Mesendoderm (in vitro differentiated cells): ENCODE measurements around the gene PLA2G3.

Experiments used
- DNase-seq: peaks from one replicate; pipeline ENCODE4 v3.0.0; 2013
- H2AK5ac ChIP-seq: 2 replicates; pipeline ENCODE4 v1.6.1; 2013; ENCODE audit warnings: low read length, inconsistent platforms
- H2BK120ac ChIP-seq: 2 replicates; pipeline ENCODE4 v1.6.1; 2013; ENCODE audit warnings: low read depth, mild to moderate bottlenecking, low read length, moderate library complexity, mixed read lengths
- H2BK15ac ChIP-seq: replicated peaks from 2 replicates; pipeline ENCODE4 v1.6.1; 2013; ENCODE audit warnings: low read depth, mild to moderate bottlenecking, moderate library complexity
- H2BK5ac ChIP-seq: 2 replicates; pipeline ENCODE4 v1.6.1; 2013; ENCODE audit warnings: low read length, inconsistent platforms
- H3K18ac ChIP-seq: 2 replicates; pipeline ENCODE4 v1.6.1; 2013; ENCODE audit warnings: mild to moderate bottlenecking, low read length, mixed read lengths
- H3K23ac ChIP-seq: one replicate; pipeline ENCODE4 v1.6.1; 2013; ENCODE audit warnings: low read length
- H3K27ac ChIP-seq: 2 replicates; pipeline ENCODE4 v1.5.1; 2013; ENCODE audit warnings: low read depth, mild to moderate bottlenecking, inconsistent platforms, low read length, moderate library complexity
- H3K27me3 ChIP-seq: 2 replicates; pipeline ENCODE4 v1.6.1; 2013; ENCODE audit warnings: low read length, control low read depth, mild to moderate bottlenecking, inconsistent platforms; ENCODE audit not compliant: insufficient read depth, poor library complexity
- H3K36me3 ChIP-seq: 2 replicates; pipeline ENCODE4 v1.6.1; 2013; ENCODE audit warnings: low read length, inconsistent platforms; ENCODE audit not compliant: control insufficient read depth, insufficient read depth
- H3K4ac ChIP-seq: one replicate; pipeline ENCODE4 v1.6.1; 2013; ENCODE audit warnings: low read depth, mild to moderate bottlenecking, low read length, moderate library complexity
- H3K4me1 ChIP-seq: 2 replicates; pipeline ENCODE4 v1.6.1; 2013; ENCODE audit warnings: low read depth, low read length, inconsistent platforms; ENCODE audit not compliant: control insufficient read depth
- H3K4me2 ChIP-seq: 2 replicates; pipeline ENCODE4 v1.6.1; 2013; ENCODE audit warnings: low read length
- H3K4me3 ChIP-seq: 2 replicates; pipeline ENCODE4 v1.5.1; 2013; ENCODE audit warnings: mild to moderate bottlenecking, low read length
- H3K56ac ChIP-seq: one replicate; pipeline ENCODE4 v1.6.1; 2013; ENCODE audit warnings: low read length
- H3K79me1 ChIP-seq: 2 replicates; pipeline ENCODE4 v1.6.1; 2013; ENCODE audit warnings: low read length, inconsistent platforms
- H3K79me2 ChIP-seq: 2 replicates; pipeline ENCODE4 v1.6.1; 2013; ENCODE audit warnings: mild to moderate bottlenecking, low read length; ENCODE audit not compliant: control insufficient read depth, insufficient read depth
- H3K9ac ChIP-seq: 2 replicates; pipeline ENCODE4 v1.6.1; 2013; ENCODE audit warnings: low read length, inconsistent platforms
- H4K5ac ChIP-seq: one replicate; pipeline ENCODE4 v1.6.1; 2013; ENCODE audit warnings: low read length
- H4K8ac ChIP-seq: one replicate; pipeline ENCODE4 v1.6.1; 2013; ENCODE audit warnings: low read depth, mild to moderate bottlenecking, control low read depth, low read length, moderate library complexity
- WGBS: extraction: QIAGEN DNeasy Blood & Tissue Kit; methylation state at CpG from one replicate; pipeline ENCODE4 v1.1.7; 2013; ENCODE audit warnings: low lambda C conversion rate, missing lambda C conversion rate; ENCODE audit not compliant: insufficient coverage; ENCODE audit errors: extremely low coverage; 5-methylcytosine and 5-hydroxymethylcytosine counted together

The PLA2G3 gene

DNA sequence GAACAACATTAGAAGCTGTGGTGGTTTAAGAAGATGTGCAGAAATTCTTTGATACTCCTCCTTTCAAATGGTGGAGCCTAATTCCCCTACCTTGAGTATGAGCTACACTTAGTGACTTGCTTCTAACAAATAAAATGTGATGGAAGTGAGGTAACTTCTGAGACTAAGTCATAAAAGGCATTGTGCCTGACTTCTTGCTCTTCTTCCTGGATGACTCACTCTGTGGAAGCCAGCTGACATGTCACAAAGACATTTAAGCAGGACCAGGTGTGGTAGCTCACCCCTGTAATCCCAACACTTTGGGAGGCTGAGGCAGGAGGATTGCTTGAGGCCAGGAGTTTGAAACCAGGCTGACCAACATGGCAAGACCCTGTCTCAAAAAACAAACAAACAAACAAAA is 3.9 kb upstream of the PLA2G3 start:
- Histone ChIP-seq H3K27ac (no peak overlapping the region), H4K8ac (no peak overlapping the region), H3K4me3 (no peak overlapping the region), H3K4me2 (no peak overlapping the region), H3K23ac (no peak overlapping the region), H2BK120ac (no peak overlapping the region), H3K18ac (no peak overlapping the region), H2AK5ac (no peak overlapping the region), H3K79me2 (peaks cover 5% of the 10 kb centered on the region), H3K27me3 (no peaks in the 10 kb centered on the region), H3K56ac (no peak overlapping the region), H2BK15ac (no peak overlapping the region), H2BK5ac (no peak overlapping the region), H3K36me3 (no peaks in the 10 kb centered on the region), H3K4ac (no peak overlapping the region), H3K79me1 (no peaks in the 10 kb centered on the region), H3K4me1 (peaks cover 4% of the 10 kb centered on the region), H4K5ac (no peak overlapping the region), H3K9ac (no peak overlapping the region)
- DNase-seq = no peak

DNA sequence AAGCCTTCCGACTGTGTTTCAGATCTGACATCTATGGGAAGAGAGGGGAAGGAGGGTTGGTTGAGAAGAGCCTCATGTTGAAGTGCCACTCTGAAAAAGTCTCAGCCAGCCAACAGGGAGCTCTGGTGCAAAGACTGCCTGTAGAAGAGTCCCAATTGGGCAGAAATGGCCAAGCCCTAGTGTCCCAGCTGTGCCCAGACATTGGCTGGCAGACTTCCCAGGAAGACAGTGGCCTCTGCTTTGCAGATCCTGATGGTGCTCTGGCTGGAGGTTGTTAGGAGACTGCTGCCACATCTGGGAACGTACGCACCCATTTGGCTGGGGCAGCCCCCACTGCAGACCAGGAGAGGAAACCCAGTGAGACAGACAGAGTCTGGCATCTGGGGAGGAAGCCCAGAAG is 3.2 kb upstream of the PLA2G3 start:
- Histone ChIP-seq H3K27me3 (no peaks in the 10 kb centered on the region), H3K9ac (no peak overlapping the region), H3K79me1 (peaks cover 5% of the 10 kb centered on the region), H3K56ac (no peak overlapping the region), H3K4me1 (peaks cover 4% of the 10 kb centered on the region), H4K8ac (no peak overlapping the region), H3K4me3 (no peak overlapping the region), H3K23ac (no peak overlapping the region), H2AK5ac (no peak overlapping the region), H3K18ac (no peak overlapping the region), H3K36me3 (no peaks in the 10 kb centered on the region), H2BK5ac (no peak overlapping the region), H3K4me2 (no peak overlapping the region), H3K79me2 (peaks cover 8% of the 10 kb centered on the region), H3K4ac (no peak overlapping the region), H4K5ac (no peak overlapping the region), H3K27ac (no peak overlapping the region), H2BK120ac (no peak overlapping the region), H2BK15ac (no peak overlapping the region)
- WGBS = no CpG with 5 or more reads among the region's 3 CpGs
- DNase-seq = no peak

DNA sequence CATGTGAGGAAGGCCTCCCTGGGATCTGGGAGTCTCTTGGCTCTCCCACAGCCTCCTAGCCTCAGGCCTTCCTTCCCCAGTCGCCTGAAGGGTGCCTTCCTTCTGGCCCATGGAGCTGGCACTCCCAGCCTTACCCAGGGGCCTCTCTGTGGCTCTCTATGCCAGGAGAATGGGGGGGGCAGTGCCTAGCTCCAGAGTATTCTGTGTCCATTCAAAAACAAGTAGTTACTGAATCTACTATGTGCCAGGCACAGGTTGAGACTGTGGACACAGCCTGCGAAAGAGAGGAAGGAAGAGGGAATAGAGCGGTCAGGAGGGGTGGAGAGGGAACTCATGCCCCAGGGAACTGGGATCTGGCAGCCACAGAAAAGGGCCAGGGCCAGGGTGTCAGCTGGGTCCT is 2.7 kb upstream of the PLA2G3 start:
- no CpG with 5 or more reads among the region's 3 CpGs for WGBS
- Histone ChIP-seq H3K4me1 (peaks cover 4% of the 10 kb centered on the region), H3K9ac (no peak overlapping the region)

DNA sequence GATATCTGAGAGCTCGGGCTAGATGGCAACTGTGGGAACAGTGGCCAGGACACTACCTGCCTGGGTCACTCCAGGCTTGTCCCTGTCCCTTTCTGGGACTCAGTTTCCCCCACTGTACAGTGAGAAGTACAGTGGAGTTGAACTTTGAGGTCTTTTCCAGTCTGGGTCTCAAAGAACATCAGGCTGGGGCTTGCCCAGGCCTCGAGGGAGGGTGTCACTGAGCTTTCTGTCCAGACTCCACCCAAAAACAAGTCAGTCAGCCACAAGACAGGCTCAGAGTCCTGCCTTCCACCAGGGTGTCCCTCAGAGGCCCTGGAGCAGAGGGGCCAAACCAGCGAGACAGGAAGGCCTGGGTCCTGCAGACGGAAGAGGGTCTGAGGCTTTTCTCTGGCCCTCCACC is 2.0 kb upstream of the PLA2G3 start:
- Histone ChIP-seq H2AK5ac (no peak overlapping the region), H3K56ac (no peak overlapping the region), H3K9ac (no peak overlapping the region), H3K79me2 (peaks cover 11% of the 10 kb centered on the region), H3K36me3 (no peaks in the 10 kb centered on the region), H3K79me1 (peaks cover 7% of the 10 kb centered on the region), H3K18ac (no peak overlapping the region), H2BK15ac (no peak overlapping the region), H3K4me2 (no peak overlapping the region), H3K27ac (no peak overlapping the region), H3K4me1 (peaks cover 4% of the 10 kb centered on the region), H2BK120ac (no peak overlapping the region), H3K4ac (no peak overlapping the region), H3K23ac (no peak overlapping the region), H4K8ac (no peak overlapping the region), H3K4me3 (no peak overlapping the region), H3K27me3 (no peaks in the 10 kb centered on the region), H2BK5ac (no peak overlapping the region), H4K5ac (no peak overlapping the region)
- WGBS = no CpG with 5 or more reads among the region's 4 CpGs
- DNase-seq = no peak

More for the DNA sequence above, 2.7 kb upstream of the PLA2G3 start:
- H3K4ac ChIP-seq = no peak overlapping the region
- no peaks in the 10 kb centered on the region for H3K36me3 ChIP-seq
- H3K79me2 ChIP-seq = peaks cover 11% of the 10 kb centered on the region
- DNase-seq = no peak
- H2BK5ac ChIP-seq = no peak overlapping the region
- H3K4me2 ChIP-seq = no peak overlapping the region
- H3K23ac ChIP-seq = no peak overlapping the region
- H3K56ac ChIP-seq = no peak overlapping the region
- no peak overlapping the region for H2BK15ac ChIP-seq
- no peak overlapping the region for H3K4me3 ChIP-seq
- H3K27me3 ChIP-seq = no peaks in the 10 kb centered on the region
- H3K27ac ChIP-seq = no peak overlapping the region
- no peak overlapping the region for H2BK120ac ChIP-seq
- H3K79me1 ChIP-seq = peaks cover 7% of the 10 kb centered on the region
- H4K5ac ChIP-seq = no peak overlapping the region
- no peak overlapping the region for H3K18ac ChIP-seq
- H4K8ac ChIP-seq = no peak overlapping the region
- H2AK5ac ChIP-seq = no peak overlapping the region

DNA sequence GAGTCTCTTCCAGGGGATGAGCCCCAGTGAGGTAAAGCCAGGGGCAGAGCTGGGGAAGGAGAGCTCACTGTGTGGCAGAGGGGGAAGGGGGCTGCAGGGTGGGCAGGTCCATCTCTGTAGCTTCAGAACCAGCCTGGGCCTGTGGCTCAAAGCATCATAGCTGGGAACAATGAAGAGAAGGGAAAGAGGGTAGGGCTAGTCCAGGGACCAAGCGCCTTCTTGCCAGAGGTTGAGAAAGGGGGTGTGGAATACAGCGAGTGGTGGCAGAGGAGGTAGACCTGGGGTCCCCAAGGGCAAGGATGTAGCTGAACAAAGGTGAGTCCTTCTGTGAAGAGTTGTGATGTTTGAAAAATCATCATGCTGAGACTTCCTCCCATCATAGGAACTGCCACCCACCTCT is 1.2 kb upstream of the PLA2G3 start:
- H3K79me1 ChIP-seq = peaks cover 7% of the 10 kb centered on the region
- H4K8ac ChIP-seq = no peak overlapping the region
- no peak overlapping the region for H3K27ac ChIP-seq
- H2BK120ac ChIP-seq = no peak overlapping the region
- peak overlapping the region; percentile 39 for H3K56ac ChIP-seq
- no peak overlapping the region for H3K4me2 ChIP-seq
- no peak overlapping the region for H3K4ac ChIP-seq
- H4K5ac ChIP-seq = no peak overlapping the region
- H3K4me1 ChIP-seq = peaks cover 4% of the 10 kb centered on the region
- peaks cover 11% of the 10 kb centered on the region for H3K79me2 ChIP-seq
- no peak overlapping the region for H2BK15ac ChIP-seq
- H2BK5ac ChIP-seq = no peak overlapping the region
- H3K23ac ChIP-seq = no peak overlapping the region
- no peak overlapping the region for H3K4me3 ChIP-seq
- H3K18ac ChIP-seq = no peak overlapping the region
- no peak for DNase-seq
- H3K27me3 ChIP-seq = no peaks in the 10 kb centered on the region
- H3K36me3 ChIP-seq = no peaks in the 10 kb centered on the region
- peak overlapping the region; percentile 76 for H2AK5ac ChIP-seq
- H3K9ac ChIP-seq = no peak overlapping the region
- WGBS = no CpG with 5 or more reads among the region's 2 CpGs

DNA sequence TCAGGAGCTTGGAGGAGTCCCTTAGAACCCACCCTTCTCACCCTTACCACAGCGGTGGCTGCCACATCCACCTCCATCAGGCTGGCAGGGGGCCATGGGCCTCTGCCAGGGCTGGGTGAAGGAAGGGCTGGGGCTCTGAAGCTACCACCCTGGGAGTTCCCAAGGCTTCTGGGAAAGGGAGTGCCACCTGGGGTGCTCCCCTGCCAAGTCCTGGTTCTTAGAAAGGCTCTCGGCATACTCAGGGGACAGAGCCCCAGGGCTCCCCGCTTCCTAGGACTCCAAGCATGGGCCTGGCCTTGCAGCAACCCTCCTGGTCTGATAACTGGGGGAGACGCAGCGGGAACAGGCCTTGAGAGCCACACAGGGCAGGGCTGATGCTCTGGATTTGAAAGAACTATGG is 438 bp upstream of the PLA2G3 start:
- peak overlapping the region; percentile 79 for H3K56ac ChIP-seq
- H3K4me3 ChIP-seq = no peak overlapping the region

More for the DNA sequence above, 438 bp upstream of the PLA2G3 start:
- H3K27me3 ChIP-seq = no peaks in the 10 kb centered on the region
- H4K8ac ChIP-seq = no peak overlapping the region
- no peak overlapping the region for H3K4me2 ChIP-seq
- no peak overlapping the region for H2BK15ac ChIP-seq
- peaks cover 7% of the 10 kb centered on the region for H3K79me1 ChIP-seq
- peak overlapping the region; percentile 46 for H3K4ac ChIP-seq
- H2BK120ac ChIP-seq = no peak overlapping the region
- no peak overlapping the region for H3K23ac ChIP-seq
- H4K5ac ChIP-seq = no peak overlapping the region
- H3K79me2 ChIP-seq = peaks cover 11% of the 10 kb centered on the region
- peak overlapping the region; percentile 76 for H2AK5ac ChIP-seq
- H3K4me1 ChIP-seq = peaks cover 4% of the 10 kb centered on the region
- H3K9ac ChIP-seq = no peak overlapping the region
- no CpG with 5 or more reads among the region's 5 CpGs for WGBS
- no peaks in the 10 kb centered on the region for H3K36me3 ChIP-seq
- peak overlapping the region; percentile 10 for H3K18ac ChIP-seq
- H3K27ac ChIP-seq = no peak overlapping the region
- no peak for DNase-seq
- peak overlapping the region; percentile 38 for H2BK5ac ChIP-seq
